NCI-H226 (cell line): Measurements from ENCODE around the gene PLEKHA6.

ENCODE experiments used
- DNase-seq: peaks from one replicate; pipeline ENCODE4 v3.0.0-alpha.2; 2015

PLEKHA6 gene

GRCh38 chr1:204382714-204383083 is 23.0 kb upstream of the PLEKHA6 start:
- no peak for DNase-seq

GRCh38 chr1:204380293-204380831 is 20.6 kb upstream of the PLEKHA6 start:
- DNase-seq, result no peak

DNA sequence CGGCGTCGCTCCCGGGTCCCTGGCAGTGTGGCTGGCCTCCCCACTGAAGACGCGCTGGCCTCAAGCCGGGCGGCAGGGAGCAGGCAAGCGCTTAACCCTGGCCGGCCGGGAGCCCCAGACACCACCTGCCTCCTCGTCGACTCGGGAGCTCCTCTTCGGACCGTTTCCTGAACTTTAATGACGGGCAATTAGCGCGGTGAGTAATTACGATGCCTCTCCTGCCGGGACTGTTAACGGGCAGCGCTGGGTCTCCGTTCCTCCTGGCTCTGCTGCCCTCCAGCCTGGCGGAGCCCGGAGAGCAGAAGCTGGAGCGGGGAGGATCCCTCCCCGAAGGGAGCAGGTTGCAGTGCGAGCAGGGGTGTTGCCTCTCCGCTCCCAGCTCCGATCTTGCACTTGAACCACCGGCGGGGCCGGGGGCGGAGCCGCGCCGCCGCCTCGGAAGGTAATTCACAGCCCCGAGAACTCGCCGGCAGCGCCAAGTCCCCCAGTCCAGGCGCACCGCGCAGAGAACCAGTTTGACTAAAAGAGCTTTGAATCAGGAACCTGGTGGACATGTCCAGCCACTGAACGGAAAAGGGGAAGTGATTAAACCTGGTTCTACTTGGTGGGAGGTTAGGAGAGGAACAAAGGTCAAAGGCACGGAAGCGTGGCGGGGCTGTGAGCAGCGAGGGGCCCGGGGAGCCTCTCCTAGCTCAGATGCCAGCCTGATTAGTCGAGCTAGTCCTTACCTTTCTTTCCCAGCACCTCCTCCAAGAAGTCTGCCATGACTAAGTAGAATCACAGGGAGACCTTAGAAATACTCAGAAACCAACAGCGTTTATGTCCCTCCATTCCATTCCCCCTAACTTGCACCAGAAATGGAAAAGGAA is 18.3 kb upstream of the PLEKHA6 start:
- DNase-seq, result no peak

GRCh38 chr1:204376919-204377799 is 17.4 kb upstream of the PLEKHA6 start:
- no peak for DNase-seq

GRCh38 chr1:204376465-204376864 is 16.7 kb upstream of the PLEKHA6 start:
- no peak for DNase-seq

DNA sequence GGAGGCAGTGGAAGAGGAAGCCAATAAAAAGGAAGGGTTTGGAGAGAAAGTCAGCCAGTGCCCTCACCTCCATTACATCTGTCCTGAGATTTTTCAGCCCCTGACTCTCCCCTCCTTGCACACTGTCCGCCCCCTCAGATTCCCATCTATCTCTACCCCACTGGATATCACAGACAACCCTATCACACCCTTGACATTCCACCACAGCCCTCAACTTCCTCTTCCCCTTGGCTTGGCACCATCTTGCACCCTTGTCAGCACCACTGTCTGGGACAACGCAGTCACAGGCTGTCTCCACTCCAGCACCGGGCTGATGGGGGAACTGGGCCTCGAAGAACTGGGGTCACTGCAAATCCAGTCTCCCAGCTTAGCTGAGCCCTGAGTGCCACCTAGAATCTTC is 14.2 kb upstream of the PLEKHA6 start:
- DNase-seq, result no peak

- no peak for DNase-seq
Measured at GRCh38 chr1:204370176-204370575, 10.4 kb upstream of the PLEKHA6 start.

DNA sequence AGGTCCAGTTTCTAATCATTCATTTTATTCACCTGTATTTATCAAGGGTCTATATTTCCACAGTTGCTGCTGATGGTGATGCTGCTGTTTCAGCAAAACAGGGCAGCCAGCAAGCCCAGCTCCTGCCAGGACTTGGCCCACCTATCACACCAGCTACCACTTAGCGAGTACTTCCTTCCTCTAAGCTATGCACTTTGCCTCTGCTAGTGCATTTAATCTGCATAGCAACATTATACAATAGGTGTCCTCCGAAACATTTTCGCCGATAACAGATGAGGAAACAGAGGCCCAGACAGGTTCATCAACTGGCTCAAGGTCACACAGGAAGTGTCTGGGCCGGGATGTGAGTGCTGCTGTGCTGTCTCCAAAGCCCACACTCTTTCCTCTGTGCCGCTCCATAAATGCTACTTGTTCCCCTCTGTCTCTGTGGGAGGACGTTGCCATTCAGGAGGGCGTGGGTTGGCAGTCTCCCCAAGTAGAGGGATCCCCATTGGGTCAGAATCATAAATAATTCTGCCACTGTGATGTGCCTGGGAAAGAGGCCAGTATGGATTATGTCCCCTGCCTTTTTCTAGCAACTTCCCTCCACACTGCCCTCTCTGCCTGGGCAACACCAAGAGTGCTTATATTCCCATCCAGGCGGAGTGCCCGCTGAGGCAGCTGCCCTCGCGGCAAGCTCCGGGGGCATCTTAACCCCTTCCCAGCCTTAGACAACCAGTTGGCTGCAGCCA is 9.4 kb upstream of the PLEKHA6 start:
- DNase-seq, result no peak

- DNase-seq, result no peak
Measured at GRCh38 chr1:204367956-204368355, 8.2 kb upstream of the PLEKHA6 start.

GRCh38 chr1:204367193-204367858 is 7.6 kb upstream of the PLEKHA6 start:
- DNase-seq, result no peak

- DNase-seq, result no peak
Measured at GRCh38 chr1:204366759-204367158, 7.0 kb upstream of the PLEKHA6 start.

DNA sequence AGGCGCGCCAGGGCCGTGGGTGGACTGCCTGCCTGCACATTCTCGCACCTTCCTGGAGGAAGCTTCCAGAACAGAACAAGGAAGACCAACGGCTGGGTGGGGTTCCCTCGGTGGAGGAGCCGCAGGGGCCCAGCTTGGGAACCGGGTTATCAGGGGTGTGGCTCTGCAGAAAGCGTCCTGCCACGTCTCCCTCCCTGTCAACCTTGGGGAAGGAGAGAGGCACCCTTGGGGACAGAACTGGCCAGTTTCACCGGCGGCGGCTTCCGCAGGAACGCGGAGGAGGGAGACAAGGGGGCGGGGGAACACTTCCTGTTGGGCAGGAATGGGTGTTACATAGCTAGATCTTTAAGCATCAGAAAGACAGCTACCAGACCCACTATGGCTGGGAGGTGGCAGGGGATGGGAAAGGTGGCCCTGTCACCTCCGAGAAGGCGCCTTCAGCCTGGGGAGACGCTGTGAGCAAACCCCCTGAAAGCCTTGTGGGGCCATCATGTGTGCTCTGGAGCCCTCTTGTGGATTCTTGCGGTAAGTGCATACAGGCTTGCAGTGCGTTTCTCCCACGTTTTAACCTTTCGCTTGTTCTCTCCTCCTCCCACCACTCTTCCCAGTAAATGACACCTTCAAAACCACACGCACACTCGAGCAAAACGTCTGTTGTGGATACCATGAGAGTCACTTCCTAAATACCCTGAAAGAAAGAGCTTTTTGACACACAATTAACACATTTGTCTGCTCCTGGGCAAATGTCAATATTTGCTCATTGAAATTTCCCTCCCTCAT is 3.8 kb upstream of the PLEKHA6 start:
- peak; percentile 45 for DNase-seq

GRCh38 chr1:204362984-204363334 is 3.2 kb upstream of the PLEKHA6 start:
- no peak for DNase-seq

GRCh38 chr1:204361781-204362180 is 2.1 kb upstream of the PLEKHA6 start:
- no peak for DNase-seq

- DNase-seq, result peak; percentile 76
Measured at GRCh38 chr1:204361341-204361771, 1.6 kb upstream of the PLEKHA6 start.

DNA sequence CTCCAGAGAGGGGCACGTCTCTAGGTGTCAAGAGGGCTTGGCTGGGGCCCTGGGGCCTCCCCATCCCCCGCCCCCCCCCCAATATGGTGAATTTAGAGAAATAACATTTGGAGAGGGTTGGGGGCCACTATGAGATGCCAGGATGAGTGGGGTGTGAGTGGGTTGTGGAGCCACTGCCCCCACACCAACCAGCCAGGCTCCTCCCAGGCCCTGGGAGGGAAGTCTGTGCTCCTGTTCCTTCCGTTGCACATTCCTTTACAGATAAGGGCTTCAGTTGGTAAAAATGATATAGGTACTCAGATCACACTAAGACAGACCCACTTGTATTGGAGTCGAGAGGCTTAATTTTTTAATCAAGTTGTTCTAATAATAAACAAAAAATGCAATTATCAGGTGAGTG is 585 bp upstream of the PLEKHA6 start:
- peak; percentile 59 for DNase-seq

DNA sequence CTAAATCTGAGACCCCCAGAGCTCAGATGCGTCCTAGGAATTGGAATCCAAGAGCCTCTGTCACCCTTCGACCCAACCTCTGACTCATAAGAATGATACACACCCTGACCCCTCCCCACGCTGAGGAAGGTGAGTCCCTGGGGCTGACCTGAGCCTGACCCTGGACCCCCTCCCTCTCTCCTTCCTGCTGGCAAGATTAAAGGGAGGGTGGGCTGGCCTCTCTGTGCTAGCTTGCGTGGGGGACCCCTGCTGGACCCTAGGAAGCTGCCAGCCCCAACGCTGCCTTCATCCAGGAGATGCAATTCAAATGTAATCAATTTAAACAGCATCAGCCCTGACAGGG is 627 bp downstream of the PLEKHA6 start:
- DNase-seq, result no peak

DNA sequence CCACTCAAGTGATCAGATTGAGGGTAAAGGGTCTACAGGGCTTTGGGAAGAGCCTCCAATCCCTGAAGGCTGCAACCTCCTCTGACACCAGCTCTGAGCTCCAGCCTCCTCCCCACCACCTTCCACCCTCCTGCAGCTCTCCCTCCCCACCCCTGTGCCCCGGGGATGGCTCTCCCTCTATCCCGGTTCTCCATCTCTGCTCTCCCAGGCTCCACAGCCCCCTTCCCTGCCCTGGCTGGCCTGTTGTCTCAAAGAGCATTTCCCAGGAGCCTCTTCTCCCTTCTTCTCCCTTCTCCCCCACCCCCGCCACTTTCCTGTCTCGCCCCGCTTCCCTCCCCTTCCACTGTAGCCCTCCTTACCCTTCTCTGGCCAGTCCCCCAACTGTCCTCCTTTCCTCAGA is 1.1 kb downstream of the PLEKHA6 start:
- no peak for DNase-seq

GRCh38 chr1:204357551-204358490 is 1.9 kb downstream of the PLEKHA6 start:
- no peak for DNase-seq

GRCh38 chr1:204356997-204357396 is 2.7 kb downstream of the PLEKHA6 start:
- no peak for DNase-seq

DNA sequence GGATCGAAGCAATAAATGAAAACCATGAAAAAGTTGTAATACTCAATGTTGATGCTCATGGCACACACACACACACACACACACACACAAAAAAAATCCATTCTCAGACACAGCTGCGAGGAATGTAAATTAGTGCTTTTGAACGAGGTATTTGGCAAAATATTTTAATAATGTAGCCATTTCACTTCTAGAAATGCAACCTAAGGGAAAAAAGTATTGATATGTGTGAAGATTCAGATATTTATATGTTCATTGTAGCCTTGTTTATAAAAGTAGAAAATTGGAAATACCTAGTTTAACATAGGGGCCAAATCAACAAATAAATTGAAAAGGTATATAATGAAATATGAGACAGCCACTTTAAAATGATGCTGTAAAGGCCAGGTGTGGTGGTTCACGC is 3.8 kb downstream of the PLEKHA6 start:
- DNase-seq, result no peak
